K562 (cell line): ENCODE data around the gene UBE2O. TPM values are rescaled to one million over a fixed set of nuclear protein-coding genes. Genes with fewer than 3 reads are reported as not detected.

ENCODE experiments used
- polyA plus RNA-seq, 8 experiments: library from polyadenylated mRNA; depleted of rRNA in 4 of 8; stranded (reverse) in 5 of 8; unstranded in 3 of 8; fragments of >200 nt; fragmentation: Nextera tagmentation in 2 of 8; fragmentation: Illumina TruSeq in 1 of 8; extraction: Ambion mirVana in 2 of 8; extraction: Trizol in 1 of 8; gene quantifications; 2 replicates each; pipeline versions ENCODE4 v1.2.1 to v1.2.3, GENCODE V29; 2011 to 2014; ENCODE audit warnings: inconsistent platforms in 1 of 8, missing spikeins in 1 of 8
- total RNA-seq, 7 experiments: library from RNA; depleted of rRNA in 6 of 7; stranded (reverse); fragments of >200 nt in 6 of 7; fragmentation: Illumina TruSeq in 2 of 7; extraction: Trizol in 2 of 7; gene quantifications; 2 replicates each; pipeline versions ENCODE4 v1.2.1 to v1.2.3, GENCODE V29; 2011 to 2021; ENCODE audit warnings: low replicate concordance in 1 of 7

Gene UBE2O
- total and polyA plus RNA-seq, 9 of the 15 experiments (the other 6 are each of a cell fraction or from before 2014, with no cell fraction given), result 1.6 to 39.7 (median 13.3) TPM

Other genes starting within 250 kb of the UBE2O start
Only the 7 nearest of the 11 such genes appear.
- gene PRPSAP1, start 99.2 kb downstream of the UBE2O start, total RNA-seq (2014; rRNA removed), result 18.6 and 21.9 TPM in 2 replicates
- 39.3 and 39.4 TPM in 2 replicates for gene PRPSAP1, start 99.2 kb downstream of the UBE2O start, total RNA-seq (2014; rRNA removed; fragmentation: Illumina TruSeq; extraction: Trizol)
- gene PRPSAP1, start 99.2 kb downstream of the UBE2O start, total RNA-seq (2015; rRNA removed; fragmentation: Illumina TruSeq; extraction: Trizol), result 38.0 and 40.8 TPM in 2 replicates
- 65.8 and 70.8 TPM in 2 replicates for gene PRPSAP1, start 99.2 kb downstream of the UBE2O start, total RNA-seq (2021)
- gene PRPSAP1, start 99.2 kb downstream of the UBE2O start, polyA plus RNA-seq (2011; rRNA removed), result 77.1 and 89.9 TPM in 2 replicates
- 70.0 and 73.4 TPM in 2 replicates for gene PRPSAP1, start 99.2 kb downstream of the UBE2O start, polyA plus RNA-seq (2014; fragmentation: Illumina TruSeq; extraction: Trizol)
- 10 to 100 TPM; 21.9 to 31.9 TPM for gene PRPSAP1, start 99.2 kb downstream of the UBE2O start, polyA plus RNA-seq (2014; fragmentation: Nextera tagmentation; extraction: Ambion mirVana)
- 61.2 and 72.8 TPM in 2 replicates for gene PRPSAP1, start 99.2 kb downstream of the UBE2O start, polyA plus RNA-seq (2014; rRNA removed)
- gene SPHK1, start 68.5 kb downstream of the UBE2O start, total RNA-seq (2014; rRNA removed), result 60.3 and 69.6 TPM in 2 replicates
- 5.6 and 8.0 TPM in 2 replicates for gene SPHK1, start 68.5 kb downstream of the UBE2O start, total RNA-seq (2014; rRNA removed; fragmentation: Illumina TruSeq; extraction: Trizol)
- gene SPHK1, start 68.5 kb downstream of the UBE2O start, total RNA-seq (2015; rRNA removed; fragmentation: Illumina TruSeq; extraction: Trizol), result 14.1 and 14.9 TPM in 2 replicates
- 56.2 and 58.2 TPM in 2 replicates for gene SPHK1, start 68.5 kb downstream of the UBE2O start, total RNA-seq (2021)
- gene SPHK1, start 68.5 kb downstream of the UBE2O start, polyA plus RNA-seq (2011; rRNA removed), result 20.2 and 21.6 TPM in 2 replicates
- 14.5 and 25.0 TPM in 2 replicates for gene SPHK1, start 68.5 kb downstream of the UBE2O start, polyA plus RNA-seq (2014; fragmentation: Illumina TruSeq; extraction: Trizol)
- gene SPHK1, start 68.5 kb downstream of the UBE2O start, polyA plus RNA-seq (2014; fragmentation: Nextera tagmentation; extraction: Ambion mirVana), result 1 to 10 TPM in 1 of 2 experiments, under 1 TPM in 1; 0.21 to 1.9 TPM
- 45.3 and 51.4 TPM in 2 replicates for gene SPHK1, start 68.5 kb downstream of the UBE2O start, polyA plus RNA-seq (2014; rRNA removed)
- gene AANAT, start 14.5 kb upstream of the UBE2O start, total RNA-seq (2014; rRNA removed), result not detected in 2 replicates
- gene AANAT, start 14.5 kb upstream of the UBE2O start, total RNA-seq (2014; rRNA removed; fragmentation: Illumina TruSeq; extraction: Trizol), result not detected in 2 replicates
- gene AANAT, start 14.5 kb upstream of the UBE2O start, total RNA-seq (2015; rRNA removed; fragmentation: Illumina TruSeq; extraction: Trizol), result not detected in 2 replicates
- not detected in 2 replicates for gene AANAT, start 14.5 kb upstream of the UBE2O start, total RNA-seq (2021)
- gene AANAT, start 14.5 kb upstream of the UBE2O start, polyA plus RNA-seq (2011; rRNA removed), result not detected in 2 replicates
- not detected in 2 replicates for gene AANAT, start 14.5 kb upstream of the UBE2O start, polyA plus RNA-seq (2014; fragmentation: Illumina TruSeq; extraction: Trizol)
- not detected for gene AANAT, start 14.5 kb upstream of the UBE2O start, polyA plus RNA-seq (2014; fragmentation: Nextera tagmentation; extraction: Ambion mirVana)
- not detected in 2 replicates for gene AANAT, start 14.5 kb upstream of the UBE2O start, polyA plus RNA-seq (2014; rRNA removed)
- gene RHBDF2, start 48.3 kb upstream of the UBE2O start, total RNA-seq (2014; rRNA removed), result 1.5 and 4.0 TPM in 2 replicates
- gene RHBDF2, start 48.3 kb upstream of the UBE2O start, total RNA-seq (2014; rRNA removed; fragmentation: Illumina TruSeq; extraction: Trizol), result 0.19 and 0.47 TPM in 2 replicates
- gene RHBDF2, start 48.3 kb upstream of the UBE2O start, total RNA-seq (2015; rRNA removed; fragmentation: Illumina TruSeq; extraction: Trizol), result 0.65 and 0.75 TPM in 2 replicates
- 2.3 and 2.8 TPM in 2 replicates for gene RHBDF2, start 48.3 kb upstream of the UBE2O start, total RNA-seq (2021)
- 1.1 and 3.1 TPM in 2 replicates for gene RHBDF2, start 48.3 kb upstream of the UBE2O start, polyA plus RNA-seq (2011; rRNA removed)
- 1.3 and 1.6 TPM in 2 replicates for gene RHBDF2, start 48.3 kb upstream of the UBE2O start, polyA plus RNA-seq (2014; fragmentation: Illumina TruSeq; extraction: Trizol)
- under 1 TPM; 0.04 to 0.06 TPM for gene RHBDF2, start 48.3 kb upstream of the UBE2O start, polyA plus RNA-seq (2014; fragmentation: Nextera tagmentation; extraction: Ambion mirVana)
- 1.5 and 1.6 TPM in 2 replicates for gene RHBDF2, start 48.3 kb upstream of the UBE2O start, polyA plus RNA-seq (2014; rRNA removed)
- gene CYGB, start 84.6 kb upstream of the UBE2O start, total RNA-seq (2014; rRNA removed), result 0.95 TPM in 1 of 2 replicates, not detected in the other
- 0.16 TPM in 1 of 2 replicates, not detected in the other for gene CYGB, start 84.6 kb upstream of the UBE2O start, total RNA-seq (2014; rRNA removed; fragmentation: Illumina TruSeq; extraction: Trizol)
- gene CYGB, start 84.6 kb upstream of the UBE2O start, total RNA-seq (2015; rRNA removed; fragmentation: Illumina TruSeq; extraction: Trizol), result not detected in 2 replicates
- gene CYGB, start 84.6 kb upstream of the UBE2O start, total RNA-seq (2021), result 0.13 and 0.24 TPM in 2 replicates
- gene CYGB, start 84.6 kb upstream of the UBE2O start, polyA plus RNA-seq (2011; rRNA removed), result 0.05 and 0.08 TPM in 2 replicates
- gene CYGB, start 84.6 kb upstream of the UBE2O start, polyA plus RNA-seq (2014; fragmentation: Illumina TruSeq; extraction: Trizol), result 0.54 TPM in 1 of 2 replicates, not detected in the other
- not detected for gene CYGB, start 84.6 kb upstream of the UBE2O start, polyA plus RNA-seq (2014; fragmentation: Nextera tagmentation; extraction: Ambion mirVana)
- gene CYGB, start 84.6 kb upstream of the UBE2O start, polyA plus RNA-seq (2014; rRNA removed), result 0.11 and 0.12 TPM in 2 replicates
- not detected in 2 replicates for gene PRCD, start 86.9 kb upstream of the UBE2O start, total RNA-seq (2014; rRNA removed)
- gene PRCD, start 86.9 kb upstream of the UBE2O start, total RNA-seq (2014; rRNA removed; fragmentation: Illumina TruSeq; extraction: Trizol), result not detected in 2 replicates
- not detected in 2 replicates for gene PRCD, start 86.9 kb upstream of the UBE2O start, total RNA-seq (2015; rRNA removed; fragmentation: Illumina TruSeq; extraction: Trizol)
- gene PRCD, start 86.9 kb upstream of the UBE2O start, total RNA-seq (2021), result 0.27 TPM in 1 of 2 replicates, not detected in the other
- 0.20 and 0.39 TPM in 2 replicates for gene PRCD, start 86.9 kb upstream of the UBE2O start, polyA plus RNA-seq (2011; rRNA removed)
- not detected in 2 replicates for gene PRCD, start 86.9 kb upstream of the UBE2O start, polyA plus RNA-seq (2014; fragmentation: Illumina TruSeq; extraction: Trizol)
- gene PRCD, start 86.9 kb upstream of the UBE2O start, polyA plus RNA-seq (2014; fragmentation: Nextera tagmentation; extraction: Ambion mirVana), result under 1 TPM in 1 of 2 experiments, not detected in 1; 0.25 TPM
- 0.21 TPM in 1 of 2 replicates, not detected in the other for gene PRCD, start 86.9 kb upstream of the UBE2O start, polyA plus RNA-seq (2014; rRNA removed)
- gene ST6GALNAC2, start 132.7 kb upstream of the UBE2O start, total RNA-seq (2014; rRNA removed), result not detected in 2 replicates
- gene ST6GALNAC2, start 132.7 kb upstream of the UBE2O start, total RNA-seq (2014; rRNA removed; fragmentation: Illumina TruSeq; extraction: Trizol), result not detected in 2 replicates
- not detected in 2 replicates for gene ST6GALNAC2, start 132.7 kb upstream of the UBE2O start, total RNA-seq (2015; rRNA removed; fragmentation: Illumina TruSeq; extraction: Trizol)
- gene ST6GALNAC2, start 132.7 kb upstream of the UBE2O start, total RNA-seq (2021), result not detected in 2 replicates
- not detected in 2 replicates for gene ST6GALNAC2, start 132.7 kb upstream of the UBE2O start, polyA plus RNA-seq (2011; rRNA removed)
- gene ST6GALNAC2, start 132.7 kb upstream of the UBE2O start, polyA plus RNA-seq (2014; fragmentation: Illumina TruSeq; extraction: Trizol), result 0.18 TPM in 1 of 2 replicates, not detected in the other
- not detected for gene ST6GALNAC2, start 132.7 kb upstream of the UBE2O start, polyA plus RNA-seq (2014; fragmentation: Nextera tagmentation; extraction: Ambion mirVana)
- gene ST6GALNAC2, start 132.7 kb upstream of the UBE2O start, polyA plus RNA-seq (2014; rRNA removed), result not detected in 2 replicates